HG02885 (cell line): Measurements from ENCODE around the gene ENO3.
"Not testable (repeated sequence)": the region's sequence is repeated elsewhere in the genome, so short reads cannot be mapped to it uniquely, and the experiment has no call there.

Source experiments
- ATAC-seq: cut with Tn5 transposase; IDR thresholded peaks from one replicate; pipeline ENCODE4 v1.9.1; 2021; ENCODE audit warnings: mild to moderate bottlenecking; ENCODE audit not compliant: unreplicated experiment, poor library complexity

The ENO3 gene

DNA sequence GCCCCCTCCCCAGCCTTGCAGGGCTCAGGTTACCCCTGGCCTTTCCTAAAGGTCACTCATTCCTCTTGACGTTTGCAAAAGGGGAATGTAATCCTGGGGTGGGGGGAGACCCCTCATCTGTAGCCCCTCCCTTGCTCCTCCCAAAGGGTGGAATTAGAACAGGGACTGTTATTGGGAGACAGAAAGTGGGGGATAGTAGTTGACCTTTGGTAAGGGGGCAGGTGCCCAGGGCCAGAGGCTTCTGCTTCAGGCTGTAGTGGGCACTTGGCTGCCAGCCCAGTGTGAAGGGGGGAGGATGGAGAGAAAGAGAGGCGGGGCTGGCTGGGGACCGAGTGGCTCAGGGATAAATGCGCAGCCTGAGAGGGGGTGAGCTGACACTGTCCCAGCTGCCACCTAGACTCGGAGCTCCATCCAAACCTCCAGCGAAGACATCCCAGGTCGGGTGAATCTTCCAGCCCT lies at the start of gene ENO3:
Gene ENO3, plus strand, starts transcription at position 374 of the 459 bp plus-strand sequence. CDS start 711 bp downstream, outside the sequence.
- no peak for ATAC-seq

DNA sequence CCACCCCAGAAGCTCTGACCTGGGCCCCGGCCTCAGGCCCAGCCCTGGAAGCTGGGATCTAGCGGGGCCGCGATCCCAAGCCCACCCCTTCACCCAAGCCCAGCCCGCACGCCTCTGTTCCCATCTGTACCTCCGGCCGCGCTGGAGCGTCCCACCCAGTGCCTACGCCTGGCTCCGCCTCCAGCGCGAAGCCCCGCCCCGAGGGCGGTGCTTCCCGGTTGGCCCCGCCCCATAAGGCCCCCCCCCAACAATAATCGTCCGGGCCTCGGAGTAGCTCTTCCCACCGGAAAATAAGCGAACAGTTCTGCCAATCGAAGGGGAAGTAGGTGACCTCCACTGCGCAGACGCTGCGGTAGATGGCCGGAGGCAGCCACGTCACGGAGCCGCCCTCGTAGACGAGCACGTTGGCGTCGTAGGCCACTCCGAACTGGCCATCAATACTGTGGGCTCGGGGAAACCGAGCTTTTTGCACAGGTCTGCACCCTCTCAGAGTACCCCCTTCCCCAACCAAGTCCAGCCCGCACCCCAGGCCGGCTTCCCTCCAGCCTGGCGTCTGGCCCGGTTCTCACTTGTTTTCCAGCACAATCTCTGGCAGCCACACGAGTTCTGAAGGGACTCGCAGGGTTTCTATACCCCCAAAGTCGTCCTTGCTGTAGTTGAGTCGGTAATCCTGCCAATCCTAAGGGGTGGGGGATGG lies 49.1 kb upstream of the ENO3 start:
- no peak for ATAC-seq

DNA sequence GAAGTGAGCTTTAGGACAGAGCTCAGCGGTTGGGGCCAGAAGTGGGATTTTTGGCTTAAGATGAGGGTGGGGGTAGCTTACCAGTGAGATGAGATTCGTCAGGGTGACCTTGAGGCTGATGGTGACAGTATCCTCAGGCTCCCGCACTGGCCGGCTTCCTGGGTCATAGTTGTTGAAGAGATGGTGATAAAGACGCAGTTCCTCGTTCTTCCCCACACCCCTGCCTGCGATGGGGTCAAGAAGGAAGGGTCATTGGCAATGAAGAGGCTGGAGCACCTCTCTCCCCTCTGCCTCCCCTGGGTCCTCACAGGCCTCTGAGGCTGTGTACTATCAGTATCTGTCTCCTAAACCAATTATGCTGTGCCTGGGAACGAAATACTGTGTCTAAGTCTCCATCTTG lies 48.4 kb upstream of the ENO3 start:
- no peak for ATAC-seq

DNA sequence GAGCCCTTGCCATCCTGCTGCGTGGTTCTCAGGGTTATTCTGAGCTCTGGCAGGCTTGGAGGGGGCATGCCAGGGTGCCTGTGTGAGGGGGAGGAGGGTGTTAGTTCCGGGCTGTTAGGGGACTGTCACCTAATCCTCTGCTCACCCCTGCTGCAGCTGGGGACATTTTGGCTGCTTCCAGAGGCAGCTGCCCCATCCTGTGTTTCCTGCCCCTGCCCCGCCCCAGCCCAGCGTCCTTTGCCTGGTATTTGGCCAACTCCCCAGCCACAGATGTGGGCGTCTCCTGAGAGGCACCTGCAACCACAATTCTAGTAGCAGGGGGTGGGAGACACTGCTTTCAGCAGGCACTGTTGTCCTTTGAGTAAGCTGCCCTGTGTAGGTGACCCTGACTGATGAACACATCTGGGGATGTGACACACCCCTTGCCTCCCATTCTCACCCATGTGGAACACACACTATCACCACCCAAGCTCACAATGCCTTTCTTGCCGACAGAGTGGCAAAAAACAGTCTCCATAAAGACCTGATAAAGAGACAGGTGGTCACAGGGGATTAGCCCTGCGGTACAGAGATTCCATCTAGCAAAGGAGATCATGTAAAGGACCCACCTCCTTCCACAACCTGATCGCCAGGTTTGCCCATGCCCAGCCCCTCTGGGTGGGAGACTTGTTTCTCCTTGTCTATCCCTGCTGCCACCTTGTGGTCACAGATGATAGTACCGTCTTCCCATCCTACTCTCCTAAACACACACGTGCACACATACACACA lies 47.7 kb upstream of the ENO3 start, which contains the start of gene CHRNE:
Gene CHRNE, minus strand, starts transcription at position 48 of the 768 bp plus-strand sequence. Its CDS starts 35 bp downstream, at position 13.
- ATAC-seq = no peak

DNA sequence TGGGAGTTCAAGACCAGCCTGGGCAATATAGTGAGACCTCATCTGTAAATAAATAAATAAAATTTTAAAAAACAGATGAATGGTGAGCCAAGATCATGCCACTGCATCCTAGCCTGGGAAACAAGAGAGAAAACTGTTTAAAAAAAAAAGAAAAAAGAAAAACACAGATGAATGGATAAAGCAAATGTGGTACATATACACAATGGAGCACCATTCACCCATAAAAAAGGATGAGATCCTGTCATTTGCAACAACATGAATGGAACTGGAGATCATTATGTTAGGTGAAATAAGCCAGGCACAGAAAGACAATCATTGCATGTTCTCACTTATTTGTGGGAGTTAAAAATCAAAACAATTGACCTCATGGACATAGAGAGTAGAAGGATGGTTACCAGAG lies 44.3 kb upstream of the ENO3 start:
- ATAC-seq = not testable (repeated sequence)

DNA sequence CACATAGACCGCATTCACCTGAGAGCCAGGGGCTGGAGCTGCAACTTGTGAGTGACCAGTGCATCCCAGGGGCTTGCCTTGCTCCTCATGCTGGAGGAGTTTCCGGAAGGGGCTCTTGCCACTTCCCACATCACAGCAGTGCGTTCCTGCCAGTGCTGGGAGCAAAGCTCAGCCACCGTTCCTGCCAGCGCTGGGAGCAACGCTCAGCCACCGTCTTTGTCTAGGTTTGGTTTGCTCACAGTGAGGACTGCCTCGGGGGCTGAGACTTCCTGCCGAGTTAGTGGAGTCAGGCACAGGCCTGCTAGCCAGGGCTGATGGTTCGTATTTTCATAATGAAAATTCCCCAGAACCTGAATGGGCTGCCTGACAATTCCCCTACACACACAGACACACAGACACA lies 42.6 kb upstream of the ENO3 start:
- no peak for ATAC-seq

DNA sequence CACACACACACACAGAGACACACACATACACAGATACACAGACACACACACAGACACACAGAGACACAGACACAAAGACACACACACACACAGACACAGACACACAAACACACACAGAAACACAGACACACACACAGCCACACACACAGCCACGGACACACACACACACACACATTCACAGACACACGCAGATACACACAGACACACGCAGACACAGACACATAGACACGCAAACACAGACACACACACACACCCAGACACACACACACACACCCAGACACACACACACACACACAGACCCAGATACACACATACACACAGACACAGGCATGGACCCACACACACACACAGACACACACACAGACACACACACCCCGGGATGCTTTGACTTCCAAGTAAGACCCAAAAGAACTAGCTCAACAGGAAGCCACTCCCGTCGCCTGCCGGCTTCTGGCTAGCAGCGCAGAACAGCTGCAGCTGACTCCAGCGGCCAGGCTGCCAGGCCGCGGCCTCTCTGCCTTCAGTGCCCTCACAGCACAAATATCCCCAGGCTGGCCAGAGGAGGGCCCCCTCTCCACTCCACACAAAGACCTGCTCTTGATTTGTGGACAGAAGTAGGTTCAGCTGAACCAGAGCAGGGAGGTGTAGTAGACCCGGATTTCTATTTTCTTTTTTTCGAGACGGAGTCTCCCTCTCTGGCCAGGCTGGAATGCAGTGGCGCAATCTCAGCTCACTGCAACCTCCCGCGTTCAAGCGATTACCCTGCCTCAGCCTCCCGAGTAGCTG lies 42.0 kb upstream of the ENO3 start:
- peak; percentile 49 for ATAC-seq

DNA sequence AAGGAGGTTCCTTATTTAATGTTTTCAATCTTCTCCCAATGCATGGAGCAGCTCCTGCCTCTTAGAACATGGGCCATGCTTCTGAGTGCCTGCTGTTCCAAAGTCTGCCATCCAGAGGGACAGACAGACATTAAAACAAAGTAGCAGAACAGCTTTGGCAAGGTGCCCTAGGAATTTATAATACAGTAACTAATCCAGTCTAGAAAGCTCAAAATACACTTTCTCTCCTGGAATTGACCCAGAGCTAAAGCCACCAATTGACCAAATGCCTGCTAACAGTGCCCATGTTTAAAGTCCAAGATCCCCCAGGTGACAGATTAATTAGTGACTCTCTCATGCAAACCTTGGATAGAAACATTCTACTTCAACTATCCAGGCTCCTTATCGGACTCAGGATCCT lies 36.9 kb upstream of the ENO3 start:
- ATAC-seq = no peak

DNA sequence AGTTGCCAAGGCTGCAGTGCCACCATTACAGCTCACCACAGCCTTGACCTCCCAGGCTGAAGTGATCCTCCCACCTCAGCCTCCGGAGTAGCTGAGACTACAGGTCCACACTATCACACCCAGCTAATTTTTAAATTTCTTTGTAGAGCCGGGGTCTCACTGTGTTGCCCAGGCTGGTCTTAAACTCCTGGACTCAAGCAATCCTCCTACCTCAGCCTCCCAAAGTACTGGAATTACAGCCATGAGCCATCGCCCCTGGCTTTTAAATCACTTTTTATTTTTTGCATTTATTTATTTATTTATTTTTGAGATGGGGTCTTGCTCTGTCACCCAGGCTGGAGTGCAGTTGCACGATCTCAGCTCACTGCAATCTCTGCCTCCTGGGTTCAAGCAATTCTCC lies 36.4 kb upstream of the ENO3 start:
- ATAC-seq = not testable (repeated sequence)

DNA sequence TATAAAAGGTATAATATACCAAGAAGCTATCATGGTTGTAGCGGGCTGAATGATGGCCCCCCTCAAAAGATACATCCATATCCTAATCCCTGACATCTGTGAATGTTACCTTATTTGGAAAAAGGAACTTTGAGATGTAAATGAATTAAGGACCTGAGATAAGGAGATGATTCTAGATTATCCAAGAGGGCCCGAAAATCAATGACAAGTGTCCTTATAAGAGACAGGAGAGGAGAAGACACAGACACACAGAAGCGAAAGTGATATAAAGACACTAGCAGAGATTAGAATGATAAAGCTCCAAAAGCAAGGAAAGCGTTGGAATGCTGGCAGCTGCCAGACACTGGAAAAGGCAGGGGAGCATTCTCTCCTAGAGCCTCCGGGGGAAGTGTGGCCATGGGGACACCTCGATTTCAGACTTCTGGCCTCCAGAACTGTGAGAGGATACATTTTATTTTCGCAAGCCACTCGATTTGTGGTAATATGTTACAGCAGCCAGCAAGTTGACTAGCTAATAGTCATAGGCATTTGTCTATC lies 31.3 kb upstream of the ENO3 start:
- no peak for ATAC-seq

DNA sequence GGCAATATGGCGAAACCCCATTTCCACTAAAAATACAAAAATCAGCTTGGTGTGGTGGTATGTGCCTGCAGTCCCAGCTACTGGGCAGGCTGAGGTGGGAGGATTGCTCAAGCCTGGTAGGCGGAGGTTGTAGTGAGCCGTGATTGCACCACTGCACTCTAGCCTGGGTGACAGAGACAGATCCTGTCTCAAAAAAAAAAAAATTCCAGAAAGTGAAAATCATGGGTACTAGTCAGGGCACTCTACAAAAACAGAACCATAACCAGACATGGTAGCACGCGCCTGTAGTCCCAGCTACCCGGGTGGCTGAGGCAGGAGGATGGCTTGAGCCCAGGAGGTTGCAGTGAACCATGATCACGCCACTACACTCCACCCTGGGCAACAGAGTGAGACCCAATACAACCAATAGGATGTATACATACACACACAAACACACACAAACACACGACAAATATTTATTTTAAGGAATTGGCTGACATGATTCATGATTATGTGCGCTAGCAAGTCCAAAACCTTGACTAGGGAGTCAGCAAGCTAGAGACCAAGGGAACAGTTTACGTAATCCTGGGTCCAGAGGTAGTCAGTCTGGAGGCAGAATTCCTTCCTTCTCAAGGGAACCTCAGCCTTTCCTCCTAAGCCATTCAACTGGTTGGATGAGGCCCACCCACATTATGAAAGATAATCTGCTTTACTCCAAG lies 30.4 kb upstream of the ENO3 start:
- no peak for ATAC-seq

DNA sequence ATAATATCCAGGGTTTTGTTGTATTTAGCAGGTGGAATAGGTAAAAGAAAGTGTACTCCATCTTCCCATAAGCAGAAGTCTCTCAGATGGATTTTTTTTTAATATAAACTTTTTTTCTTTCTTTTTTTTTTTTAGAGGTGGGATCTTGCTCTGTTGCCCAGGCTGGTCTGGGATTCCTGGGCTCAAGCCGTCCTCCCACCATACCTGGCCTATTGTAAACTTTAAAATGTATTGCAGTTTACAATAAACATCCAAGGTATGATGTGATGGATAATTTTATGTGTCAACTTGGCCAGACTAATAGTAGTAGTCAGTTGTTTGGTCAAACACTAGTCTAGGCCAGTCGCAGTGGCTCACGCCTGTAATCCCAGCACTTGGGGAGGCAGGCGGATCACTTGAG lies 29.6 kb upstream of the ENO3 start:
- ATAC-seq = no peak

DNA sequence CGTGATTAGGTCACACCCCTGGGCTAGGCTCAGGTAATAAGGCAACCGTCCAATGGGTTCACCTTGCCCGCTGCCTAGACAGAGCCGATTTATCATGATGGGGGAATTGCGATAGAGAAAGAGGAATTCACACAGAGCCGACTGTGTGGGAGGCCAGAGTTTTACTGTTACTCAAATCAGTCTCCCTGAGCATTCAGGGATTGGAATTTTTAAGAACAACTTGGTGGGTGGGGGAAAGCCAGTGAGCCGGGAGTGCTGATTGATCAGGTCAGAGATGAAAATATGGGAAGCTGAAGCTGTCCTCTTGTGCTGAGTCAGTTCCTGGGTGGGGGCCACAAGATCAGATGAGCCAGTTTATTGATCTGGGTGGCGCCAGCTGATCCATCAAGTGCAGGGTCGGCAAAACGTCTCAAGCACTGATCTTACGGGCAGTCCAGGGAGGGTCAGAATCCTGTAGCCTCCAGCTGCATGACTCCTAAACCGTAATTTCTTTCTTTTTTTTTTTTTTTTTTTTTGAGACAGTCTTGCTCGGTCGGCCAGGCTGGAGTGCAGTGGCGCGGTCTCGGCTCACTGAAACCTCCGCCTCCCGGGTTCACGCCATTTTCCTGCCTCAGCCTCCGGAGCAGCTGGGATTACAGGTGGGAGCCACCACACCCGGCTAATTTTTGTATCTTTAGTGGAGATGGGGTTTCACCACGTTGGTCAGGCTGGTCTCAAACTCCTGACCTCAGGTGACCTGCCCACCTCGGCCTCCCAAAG lies 24.2 kb upstream of the ENO3 start:
- not testable (repeated sequence) for ATAC-seq

DNA sequence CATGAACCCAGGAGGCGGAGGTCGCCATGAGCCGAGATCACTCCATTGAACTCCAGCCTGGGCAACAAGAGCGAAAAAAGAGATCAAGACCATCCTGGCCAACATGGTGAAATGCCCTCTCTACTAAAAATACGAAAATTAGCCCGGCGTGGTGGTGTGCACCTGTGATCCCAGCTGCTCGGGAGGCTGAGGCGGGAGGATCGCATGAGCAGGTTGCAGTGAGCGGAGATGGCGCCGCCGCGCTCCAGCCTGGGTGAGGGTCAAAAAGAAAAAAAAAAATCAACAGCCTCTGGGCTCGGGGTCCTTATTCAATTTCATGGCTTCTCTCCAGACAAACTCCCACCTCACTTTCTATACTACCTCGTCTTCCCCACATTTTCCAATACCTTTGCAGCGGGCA lies 22.0 kb upstream of the ENO3 start:
- ATAC-seq = no peak

DNA sequence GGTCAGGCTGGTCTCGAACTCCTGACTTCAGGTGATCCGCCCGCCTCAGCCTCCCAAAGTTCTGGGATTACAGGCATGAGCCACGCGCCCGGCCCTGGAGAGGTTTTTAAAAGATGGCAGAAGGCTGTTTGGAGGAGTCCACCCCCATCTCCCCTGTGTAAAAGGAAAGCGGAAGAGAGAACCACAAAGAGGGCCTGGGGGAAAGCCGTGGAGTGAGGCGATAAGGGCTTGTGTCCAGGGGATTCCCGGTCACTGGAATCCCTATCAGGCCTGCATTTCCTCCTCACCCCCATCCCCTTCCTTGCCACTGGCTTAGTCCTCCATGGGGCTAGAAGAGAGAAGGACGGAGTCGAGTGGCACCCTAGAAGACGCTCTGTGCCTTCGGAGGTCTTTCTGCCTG lies 19.0 kb upstream of the ENO3 start, which contains the start of gene GP1BA:
Gene GP1BA, plus strand, starts transcription at position 315 of the 400 bp plus-strand sequence. CDS start 328 bp downstream, outside the sequence.
- ATAC-seq = no peak

DNA sequence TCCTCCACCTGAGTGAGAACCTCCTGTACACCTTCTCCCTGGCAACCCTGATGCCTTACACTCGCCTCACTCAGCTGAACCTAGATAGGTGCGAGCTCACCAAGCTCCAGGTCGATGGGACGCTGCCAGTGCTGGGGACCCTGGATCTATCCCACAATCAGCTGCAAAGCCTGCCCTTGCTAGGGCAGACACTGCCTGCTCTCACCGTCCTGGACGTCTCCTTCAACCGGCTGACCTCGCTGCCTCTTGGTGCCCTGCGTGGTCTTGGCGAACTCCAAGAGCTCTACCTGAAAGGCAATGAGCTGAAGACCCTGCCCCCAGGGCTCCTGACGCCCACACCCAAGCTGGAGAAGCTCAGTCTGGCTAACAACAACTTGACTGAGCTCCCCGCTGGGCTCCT lies 18.2 kb upstream of the ENO3 start:
- ATAC-seq = no peak

DNA sequence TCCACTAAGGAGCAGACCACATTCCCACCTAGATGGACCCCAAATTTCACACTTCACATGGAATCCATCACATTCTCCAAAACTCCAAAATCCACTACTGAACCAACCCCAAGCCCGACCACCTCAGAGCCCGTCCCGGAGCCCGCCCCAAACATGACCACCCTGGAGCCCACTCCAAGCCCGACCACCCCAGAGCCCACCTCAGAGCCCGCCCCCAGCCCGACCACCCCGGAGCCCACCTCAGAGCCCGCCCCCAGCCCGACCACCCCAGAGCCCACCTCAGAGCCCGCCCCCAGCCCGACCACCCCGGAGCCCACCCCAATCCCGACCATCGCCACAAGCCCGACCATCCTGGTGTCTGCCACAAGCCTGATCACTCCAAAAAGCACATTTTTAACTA lies 17.3 kb upstream of the ENO3 start:
- no peak for ATAC-seq

DNA sequence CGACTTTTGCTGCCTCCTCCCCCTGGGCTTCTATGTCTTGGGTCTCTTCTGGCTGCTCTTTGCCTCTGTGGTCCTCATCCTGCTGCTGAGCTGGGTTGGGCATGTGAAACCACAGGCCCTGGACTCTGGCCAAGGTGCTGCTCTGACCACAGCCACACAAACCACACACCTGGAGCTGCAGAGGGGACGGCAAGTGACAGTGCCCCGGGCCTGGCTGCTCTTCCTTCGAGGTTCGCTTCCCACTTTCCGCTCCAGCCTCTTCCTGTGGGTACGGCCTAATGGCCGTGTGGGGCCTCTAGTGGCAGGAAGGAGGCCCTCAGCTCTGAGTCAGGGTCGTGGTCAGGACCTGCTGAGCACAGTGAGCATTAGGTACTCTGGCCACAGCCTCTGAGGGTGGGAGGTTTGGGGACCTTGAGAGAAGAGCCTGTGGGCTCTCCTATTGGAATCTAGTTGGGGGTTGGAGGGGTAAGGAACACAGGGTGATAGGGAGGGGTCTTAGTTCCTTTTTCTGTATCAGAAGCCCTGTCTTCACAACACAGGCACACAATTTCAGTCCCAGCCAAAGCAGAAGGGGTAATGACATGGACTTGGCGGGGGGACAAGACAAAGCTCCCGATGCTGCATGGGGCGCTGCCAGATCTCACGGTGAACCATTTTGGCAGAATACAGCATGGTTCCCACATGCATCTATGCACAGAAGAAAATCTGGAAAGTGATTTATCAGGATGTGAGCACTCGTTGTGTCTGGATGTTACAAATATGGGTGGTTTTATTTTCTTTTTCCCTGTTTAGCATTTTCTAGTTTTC lies 16.5 kb upstream of the ENO3 start:
- no peak for ATAC-seq
